GM23338 (cell line): ENCODE measurements around the gene PTGIR. TPM values are rescaled to one million over a fixed set of nuclear protein-coding genes. Genes with fewer than 3 reads are reported as not detected.

Experiments used
- ATAC-seq: fragments of 200-7000 bp; cut with Tn5 transposase; 3 replicates; pipeline ENCODE4 v1.9.1; 2020
- DNase-seq: peaks from one replicate; pipeline ENCODE4 v3.0.0-alpha.2; 2015; ENCODE audit warnings: low spot score
- H2AFZ ChIP-seq: fragments of 200-600 bp; sonication (generic); 2 replicates; pipeline ENCODE4 v1.8.0; 2016; ENCODE audit warnings: antibody characterized with exemption, mild to moderate bottlenecking, moderate library complexity
- H3F3A ChIP-seq: fragments of 200-600 bp; sonication (generic); replicated peaks from 2 replicates; pipeline ENCODE4 v1.8.0; 2017; ENCODE audit warnings: antibody characterized with exemption, mixed run types, low read depth
- H3K27ac ChIP-seq: fragments of 200-600 bp; sonication (generic); 2 replicates; pipeline ENCODE4 v1.6.1; 2016; ENCODE audit warnings: low read depth
- H3K27me3 ChIP-seq: fragments of 200-600 bp; sonication (generic); 2 replicates; pipeline ENCODE4 v1.8.0; 2016; ENCODE audit warnings: mild to moderate bottlenecking, mixed run types, moderate library complexity; ENCODE audit not compliant: insufficient read depth
- H3K36me3 ChIP-seq: fragments of 200-600 bp; sonication (generic); 2 replicates; pipeline ENCODE4 v1.8.0; 2016; ENCODE audit warnings: mild to moderate bottlenecking; ENCODE audit not compliant: insufficient read depth
- H3K4me1 ChIP-seq: fragments of 200-600 bp; sonication (generic); 2 replicates; pipeline ENCODE4 v1.8.0; 2016; ENCODE audit warnings: mild to moderate bottlenecking, moderate library complexity; ENCODE audit not compliant: insufficient read depth
- H3K4me2 ChIP-seq: fragments of 200-600 bp; sonication (generic); 2 replicates; pipeline ENCODE4 v1.7.1; 2017; ENCODE audit warnings: mixed run types
- H3K4me3 ChIP-seq: fragments of 200-600 bp; sonication (generic); 2 replicates; pipeline ENCODE4 v1.6.1; 2016; ENCODE audit warnings: mixed run types
- H3K79me2 ChIP-seq: fragments of 200-600 bp; sonication (generic); replicated peaks from 2 replicates; pipeline ENCODE4 v1.8.0; 2017; ENCODE audit warnings: mild to moderate bottlenecking; ENCODE audit not compliant: insufficient read depth
- H3K9me2 ChIP-seq: fragments of 200-600 bp; sonication (generic); 2 replicates; pipeline ENCODE4 v1.8.0; 2017; ENCODE audit not compliant: insufficient read depth
- H4K20me1 ChIP-seq: fragments of 200-600 bp; sonication (generic); replicated peaks from 2 replicates; pipeline ENCODE4 v1.8.0; 2017; ENCODE audit warnings: mild to moderate bottlenecking; ENCODE audit not compliant: insufficient read depth
- H3K27ac Mint-ChIP-seq: 2 replicates; pipeline ENCODE4 v1.8.0; 2020; ENCODE audit warnings: inconsistent platforms, mild to moderate bottlenecking, moderate library complexity, mixed read lengths
- H3K27me3 Mint-ChIP-seq: 3 replicates; pipeline ENCODE4 v1.8.0; 2022; ENCODE audit warnings: low read depth, mild to moderate bottlenecking, moderate library complexity, mixed read lengths, inconsistent platforms; ENCODE audit not compliant: insufficient read depth, poor library complexity
- H3K36me3 Mint-ChIP-seq: 3 replicates; pipeline ENCODE4 v1.8.0; 2021; ENCODE audit warnings: low read depth, mild to moderate bottlenecking, inconsistent platforms, moderate library complexity, mixed read lengths
- H3K4me1 Mint-ChIP-seq: 3 replicates; pipeline ENCODE4 v1.8.0; 2020; ENCODE audit warnings: mild to moderate bottlenecking, inconsistent platforms, mixed read lengths
- H3K4me3 Mint-ChIP-seq: 3 replicates; pipeline ENCODE4 v1.8.0; 2021; ENCODE audit warnings: moderate library complexity, mild to moderate bottlenecking, inconsistent platforms, mixed read lengths
- H3K9me3 Mint-ChIP-seq: 3 replicates; pipeline ENCODE4 v1.8.0; 2020; ENCODE audit warnings: moderate library complexity, mild to moderate bottlenecking, inconsistent platforms, mixed read lengths
- CREB1 ChIP-seq: fragments of 250-450 bp; sonication (Bioruptor Pico); IDR thresholded peaks from 2 replicates; pipeline ENCODE4 v1.5.0; 2020; ENCODE audit warnings: low read depth, mild to moderate bottlenecking, moderate library complexity
- CTCF ChIP-seq, 2 experiments: fragments of 200-600 bp in 1 of 2; sonication (generic) in 1 of 2; conservative IDR thresholded peaks; 2 replicates each; pipeline versions ENCODE4 v1.5.1 to v1.6.1; 2016 to 2017; ENCODE audit warnings: antibody characterized with exemption in 2 of 2, low read depth in 2 of 2, mild to moderate bottlenecking in 2 of 2, moderate library complexity in 1 of 2
- ETS1 ChIP-seq: IDR thresholded peaks from 2 replicates; pipeline ENCODE4 v1.6.1; 2016; ENCODE audit warnings: antibody characterized with exemption
- EZH2 ChIP-seq: fragments of 200-600 bp; sonication (generic); IDR thresholded peaks from one replicate; pipeline ENCODE4 v1.8.0; 2017; ENCODE audit warnings: antibody characterized with exemption, mild to moderate bottlenecking, low read depth; ENCODE audit not compliant: unreplicated experiment
- EZH2phosphoT487 ChIP-seq: fragments of 200-600 bp; sonication (generic); IDR thresholded peaks from one replicate; pipeline ENCODE4 v1.8.1; 2018; ENCODE audit warnings: antibody characterized with exemption; ENCODE audit not compliant: unreplicated experiment
- JUNB ChIP-seq: IDR thresholded peaks from one replicate; pipeline ENCODE4 v1.6.1; 2016; ENCODE audit warnings: antibody characterized with exemption; ENCODE audit not compliant: unreplicated experiment
- NANOG ChIP-seq: IDR thresholded peaks from 2 replicates; pipeline ENCODE4 v1.6.1; 2016; ENCODE audit warnings: antibody characterized with exemption, borderline replicate concordance
- POLR2AphosphoS5 ChIP-seq: IDR thresholded peaks from 2 replicates; pipeline ENCODE4 v1.6.1; 2016; ENCODE audit warnings: antibody characterized with exemption, low read depth
- REST ChIP-seq: IDR thresholded peaks from one replicate; pipeline ENCODE4 v1.6.1; 2018; ENCODE audit warnings: antibody characterized with exemption; ENCODE audit not compliant: unreplicated experiment
- STAT1 ChIP-seq: IDR thresholded peaks from one replicate; pipeline ENCODE4 v1.6.1; 2016; ENCODE audit warnings: antibody characterized with exemption; ENCODE audit not compliant: unreplicated experiment
- ZNF114 ChIP-seq: fragments of 250-450 bp; sonication (Bioruptor Pico); IDR thresholded peaks from 2 replicates; pipeline ENCODE4 v1.5.0; 2020; ENCODE audit warnings: mild to moderate bottlenecking, moderate library complexity
- ZNF331 ChIP-seq: fragments of 250-450 bp; sonication (Bioruptor Pico); IDR thresholded peaks from 2 replicates; pipeline ENCODE4 v1.5.0; 2020; ENCODE audit warnings: low read depth, mild to moderate bottlenecking, moderate library complexity
- ZNF462 ChIP-seq: fragments of 250-450 bp; sonication (Bioruptor Pico); IDR thresholded peaks from 2 replicates; pipeline ENCODE4 v1.5.0; 2020; ENCODE audit warnings: mild to moderate bottlenecking, moderate library complexity
- polyA plus RNA-seq: library from polyadenylated mRNA; unstranded; fragments of >200 nt; fragmentation: Nextera tagmentation; extraction: Ambion mirVana; gene quantifications from 2 replicates; pipeline ENCODE4 v1.2.1, GENCODE V29; 2016
- total RNA-seq: library from RNA; depleted of rRNA; stranded (reverse); fragments of >200 nt; shearing (Covaris generic); gene quantifications from 2 replicates; pipeline ENCODE4 v1.2.3, GENCODE V29; 2014

The PTGIR gene
- total and polyA plus RNA-seq, 2 experiments from 2014 or later: not detected

GRCh38 chr19:46586294-46586693 is 38.6 kb downstream of the PTGIR start (continued):
- TF ChIP-seq REST (no peak), ZNF114 (CRISPR knock-in tag) (no peak), POLR2AphosphoS5 (no peak), EZH2 (no peak), STAT1 (no peak), CREB1 (CRISPR knock-in tag) (no peak), ETS1 (no peak), ZNF331 (CRISPR knock-in tag) (no peak)

- peaks cover 2% of the 10 kb centered on the region for H3K27me3 Mint-ChIP-seq
- no peak overlapping the region for H3K27ac Mint-ChIP-seq
- Histone ChIP-seq H3K27me3 (no peaks in the 10 kb centered on the region), H3K4me2 (no peak overlapping the region), H2AFZ (no peak overlapping the region), H3K4me1 (no peaks in the 10 kb centered on the region), H4K20me1 (no peaks in the 10 kb centered on the region), H3K9me2 (0 out of 2 replicates have a peak, but pooled peaks cover 3% of the 10 kb centered on the region), H3K36me3 (no peaks in the 10 kb centered on the region), H3K4me3 (no peak overlapping the region), H3K79me2 (no peaks in the 10 kb centered on the region), H3F3A (no peaks in the 10 kb centered on the region), H3K27ac (no peak overlapping the region)
- H3K4me3 Mint-ChIP-seq: no peak overlapping the region
- H3K36me3 Mint-ChIP-seq: no peaks in the 10 kb centered on the region
- H3K4me1 Mint-ChIP-seq: no peaks in the 10 kb centered on the region
- H3K9me3 Mint-ChIP-seq: no peaks in the 10 kb centered on the region
- DNase-seq: no peak
- no peak for ATAC-seq
- TF ChIP-seq STAT1 (no peak), NANOG (no peak), EZH2phosphoT487 (no peak), ZNF462 (CRISPR knock-in tag) (no peak), JUNB (no peak), CTCF (conservative IDR thresholded peaks at IDR 0.05; ENCODE audit: low read depth in 2 of 2) (no peak)
These were observed 39.4 kb downstream of the PTGIR start for GRCh38 chr19:46585539-46585938.
